HCT116 (cell line): ENCODE data around the gene SUSD4. TPM values are rescaled to one million over a fixed set of nuclear protein-coding genes. Genes with fewer than 3 reads are reported as not detected.
A peak's percentile ranks its signal among the peaks of the same experiment; 100 is the strongest.

Source experiments
- ATAC-seq: fragments of 200-7000 bp; cut with Tn5 transposase; 2 replicates; pipeline ENCODE4 v1.9.1; 2020; ENCODE audit warnings: mild to moderate bottlenecking, moderate library complexity
- BruUV-seq: library from RNA; stranded (reverse); fragments of 400-500 nt; replicated peaks from 2 replicates; lab custom pipeline; 2021; lab: Mats Ljungman, UMichigan
- CTCF ChIA-PET: fragments of 300-600 bp; sonication (Branson Sonifier 250); formaldehyde crosslinking; loops from one replicate; lab custom pipeline; 2021; ENCODE audit warnings: antibody characterized with exemption; lab: Charles Lee
- POLR2A ChIA-PET: fragments of 300-600, 350-600 bp; sonication (Branson Sonifier 250); formaldehyde crosslinking; loops from one replicate; lab custom pipeline; 2021; ENCODE audit warnings: antibody characterized with exemption; lab: Charles Lee
- RAD21 ChIA-PET, 2 experiments: fragments of 300-600 bp; sonication (Branson Sonifier 250); formaldehyde crosslinking; loops; one replicate each; lab custom pipeline; 2023; ENCODE audit warnings: low total read pairs in 2 of 2; ENCODE audit not compliant: uncharacterized antibody in 2 of 2, unreplicated experiment in 2 of 2, low non-redundant PET in 1 of 2; lab: Charles Lee
- DNase-seq: peaks from one replicate; pipeline ENCODE4 v3.0.0-alpha.2; 2010; ENCODE audit warnings: low read depth, low spot score
- H2AFZ ChIP-seq: fragments of 200-600 bp; shearing (Covaris generic), sonication (generic); 2 replicates; pipeline ENCODE4 v1.6.1; 2017; ENCODE audit warnings: low read depth, mixed run types, mixed read lengths, antibody characterized with exemption, low read length; ENCODE audit not compliant: poor library complexity, severe bottlenecking
- H3K27ac ChIP-seq: 2 replicates; pipeline ENCODE4 v1.5.1; 2012; ENCODE audit warnings: low read depth, low read length
- H3K27me3 ChIP-seq: fragments of 200-600 bp; sonication (generic); 2 replicates; pipeline ENCODE4 v1.6.1; 2016; ENCODE audit warnings: mixed run types, low read length, mixed read lengths; ENCODE audit not compliant: insufficient read depth
- H3K36me3 ChIP-seq, 2 experiments: fragments of 200-500 bp in 1 of 2; fragments of 200-600 bp in 1 of 2; sonication (Bioruptor generic) in 1 of 2; sonication (generic) in 1 of 2; 2 replicates each; pipeline versions ENCODE4 v1.5.1 to v1.6.1; 2014 to 2016; ENCODE audit warnings: low read length in 2 of 2, inconsistent platforms in 1 of 2, mixed read lengths in 1 of 2, mixed run types in 1 of 2; ENCODE audit not compliant: insufficient read depth in 2 of 2, control insufficient read depth in 1 of 2
- H3K4me1 ChIP-seq, 2 experiments: fragments of 200-600 bp in 1 of 2; sonication (generic) in 1 of 2; 2 replicates each; pipeline versions ENCODE4 v1.5.1 to v1.6.1; 2012 to 2017; ENCODE audit warnings: low read length in 2 of 2, inconsistent platforms in 1 of 2, mild to moderate bottlenecking in 1 of 2, mixed read lengths in 1 of 2, mixed run types in 1 of 2, moderate library complexity in 1 of 2; ENCODE audit not compliant: insufficient read depth in 2 of 2, control insufficient read depth in 1 of 2
- H3K4me2 ChIP-seq: fragments of 200-600 bp; sonication (generic); 2 replicates; pipeline ENCODE4 v1.6.1; 2017; ENCODE audit warnings: mixed run types, low read length, mixed read lengths
- H3K4me3 ChIP-seq, 2 experiments: fragments of 200-600 bp in 1 of 2; sonication (generic) in 1 of 2; replicated peaks in 1 of 2; 2 replicates each; pipeline ENCODE4 v1.5.1; 2011 to 2016; ENCODE audit warnings: low read length in 2 of 2, control low read depth in 1 of 2, low read depth in 1 of 2, mild to moderate bottlenecking in 1 of 2, mixed read lengths in 1 of 2, mixed run types in 1 of 2
- H3K79me2 ChIP-seq: fragments of 200-600 bp; sonication (generic); 2 replicates; pipeline ENCODE4 v1.6.1; 2017; ENCODE audit warnings: mild to moderate bottlenecking, mixed run types, low read length, moderate library complexity, mixed read lengths; ENCODE audit not compliant: insufficient read depth
- H3K9ac ChIP-seq: fragments of 200-600 bp; sonication (generic); 2 replicates; pipeline ENCODE4 v1.6.1; 2016; ENCODE audit warnings: low read length, mixed read lengths
- H3K9me2 ChIP-seq: fragments of 200-600 bp; sonication (generic), shearing (Covaris generic); 2 replicates; pipeline ENCODE4 v1.6.1; 2017; ENCODE audit warnings: mixed run types, mild to moderate bottlenecking, moderate library complexity; ENCODE audit not compliant: insufficient read depth
- H3K9me3 ChIP-seq, 2 experiments: fragments of 200-500 bp in 1 of 2; fragments of 200-600 bp in 1 of 2; sonication (Bioruptor generic) in 1 of 2; sonication (generic) in 1 of 2; 2 replicates each; pipeline ENCODE4 v1.6.1; 2014 to 2017; ENCODE audit warnings: low read length in 2 of 2, mixed read lengths in 2 of 2, inconsistent platforms in 1 of 2, low read depth in 1 of 2, mild to moderate bottlenecking in 1 of 2, mixed run types in 1 of 2, moderate library complexity in 1 of 2; ENCODE audit not compliant: control insufficient read depth in 1 of 2, insufficient read depth in 1 of 2
- H4K20me1 ChIP-seq: fragments of 200-600 bp; sonication (generic), shearing (Covaris generic); 2 replicates; pipeline ENCODE4 v1.6.1; 2017; ENCODE audit warnings: mixed run types, mild to moderate bottlenecking, moderate library complexity; ENCODE audit not compliant: insufficient read depth
- ATF3 ChIP-seq: IDR thresholded peaks from 2 replicates; pipeline ENCODE4 v1.6.1; 2012
- CEBPB ChIP-seq: IDR thresholded peaks from 2 replicates; pipeline ENCODE4 v1.6.1; 2012; ENCODE audit warnings: low read depth
- CTCF ChIP-seq, 3 experiments: fragments of 200-600 bp in 1 of 3; sonication (generic) in 1 of 3; IDR thresholded peaks in 2 of 3; conservative IDR thresholded peaks in 1 of 3; 2 replicates each; pipeline ENCODE4 v1.5.1; 2012 to 2017; ENCODE audit warnings: low read depth in 2 of 3, low read length in 2 of 3, antibody characterized with exemption in 1 of 3, borderline replicate concordance in 1 of 3, control low read depth in 1 of 3, mild to moderate bottlenecking in 1 of 3, mixed read lengths in 1 of 3, mixed run types in 1 of 3, moderate library complexity in 1 of 3; ENCODE audit not compliant: insufficient read depth in 1 of 3
- EGR1 ChIP-seq: IDR thresholded peaks from 2 replicates; pipeline ENCODE4 v1.6.1; 2012; ENCODE audit warnings: low read depth
- ELF1 ChIP-seq: IDR thresholded peaks from 2 replicates; pipeline ENCODE4 v1.6.1; 2012; ENCODE audit warnings: low read depth, borderline replicate concordance
- EZH2 ChIP-seq: fragments of 200-600 bp; sonication (generic); IDR thresholded peaks from 2 replicates; pipeline ENCODE4 v1.6.1; 2017; ENCODE audit warnings: antibody characterized with exemption, mixed run types
- EZH2phosphoT487 ChIP-seq: fragments of 200-600 bp; IDR thresholded peaks from 2 replicates; pipeline ENCODE4 v1.6.1; 2018; ENCODE audit warnings: antibody characterized with exemption, borderline replicate concordance
- FOSL1 ChIP-seq: IDR thresholded peaks from 2 replicates; pipeline ENCODE4 v1.6.1; 2012; ENCODE audit warnings: low read depth
- JUND ChIP-seq: IDR thresholded peaks from 2 replicates; pipeline ENCODE4 v1.6.1; 2012
- POLR2A ChIP-seq: IDR thresholded peaks from 2 replicates; pipeline ENCODE4 v1.7.0; 2011; ENCODE audit warnings: borderline replicate concordance; ENCODE audit not compliant: insufficient read depth, insufficient read length; ENCODE audit errors: extremely low read depth
- POLR2AphosphoS5 ChIP-seq: IDR thresholded peaks from 2 replicates; pipeline ENCODE4 v1.6.1; 2011; ENCODE audit warnings: mild to moderate bottlenecking, low read depth, low read length, moderate library complexity
- RAD21 ChIP-seq: IDR thresholded peaks from 2 replicates; pipeline ENCODE4 v1.6.1; 2012; ENCODE audit warnings: low read depth, mild to moderate bottlenecking
- SIN3A ChIP-seq: IDR thresholded peaks from 2 replicates; pipeline ENCODE4 v1.6.1; 2012; ENCODE audit warnings: low read depth
- SP1 ChIP-seq: IDR thresholded peaks from 2 replicates; pipeline ENCODE4 v1.6.1; 2012; ENCODE audit warnings: low read depth
- SRF ChIP-seq: IDR thresholded peaks from 2 replicates; pipeline ENCODE4 v1.6.1; 2012; ENCODE audit warnings: low read depth
- YY1 ChIP-seq: IDR thresholded peaks from 2 replicates; pipeline ENCODE4 v1.6.1; 2011; ENCODE audit warnings: low read length, low read depth, moderate library complexity, mild to moderate bottlenecking; ENCODE audit not compliant: insufficient replicate concordance; ENCODE audit errors: extremely low read depth
- ZFX ChIP-seq: fragments of 450-650 bp; IDR thresholded peaks from 2 replicates; pipeline ENCODE4 v1.6.1; 2017
- ZNF274 ChIP-seq: fragments of 200-500 bp; sonication (Bioruptor generic); IDR thresholded peaks from 2 replicates; pipeline ENCODE4 v1.6.1; 2014; ENCODE audit warnings: mild to moderate bottlenecking, low read depth, low read length, inconsistent platforms
- intact Hi-C: fragments of 100-400 bp; cut with micrococcal nuclease; formaldehyde crosslinking; loops from 2 replicates; pipeline ENCODE4 v1.10.0; 2022
- total RNA-seq: library from RNA; stranded (reverse); gene quantifications from one replicate; pipeline ENCODE4 v1.2.1, GENCODE V29; 2021; ENCODE audit not compliant: unreplicated experiment
- TF ChIP-seq, protein P1 (sequence below): IDR thresholded peaks from 2 replicates; pipeline ENCODE4 v1.6.1; 2012

Gene SUSD4
- total RNA-seq, 1 experiment from 2014 or later = 0.59 TPM

GRCh38 chr1:223229756-223230155, 134.2 kb downstream of the SUSD4 start:
- POLR2A ChIA-PET = no interaction called here
- TF ChIP-seq SIN3A (no peak), ELF1 (no peak), ZNF274 (no peak), JUND (no peak), EGR1 (no peak), ATF3 (no peak), CEBPB (no peak), EZH2 (no peak), POLR2A (no peak), ZFX (no peak), SRF (no peak), RAD21 (no peak), FOSL1 (no peak), POLR2AphosphoS5 (no peak), CTCF (IDR thresholded peaks at IDR 0.05 in 2 of 3, conservative IDR thresholded peaks at IDR 0.05 in 1 of 3; ENCODE audit: borderline replicate concordance in 1 of 3, insufficient read depth in 1 of 3, low read depth in 2 of 3, low read length in 2 of 3) (no peak), EZH2phosphoT487 (no peak), SP1 (no peak), YY1 (no peak)
- TF ChIP-seq, protein P1, sequence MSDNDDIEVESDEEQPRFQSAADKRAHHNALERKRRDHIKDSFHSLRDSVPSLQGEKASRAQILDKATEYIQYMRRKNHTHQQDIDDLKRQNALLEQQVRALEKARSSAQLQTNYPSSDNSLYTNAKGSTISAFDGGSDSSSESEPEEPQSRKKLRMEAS = no peak
- TF ChIP-seq, all 23 proteins: peak for 0
- CTCF ChIA-PET = no interaction called here
- Histone ChIP-seq H3K27me3 (no peaks in the 10 kb centered on the region), H4K20me1 (no peaks in the 10 kb centered on the region), H3K4me3 (no peak overlapping the region), H3K4me2 (peak overlapping the region; percentile 62), H3K36me3 (no peaks in the 10 kb centered on the region), H3K4me1 (peaks cover 17 to 49% of the 10 kb centered on the region in 2 experiments), H3K79me2 (no peaks in the 10 kb centered on the region), H3K27ac (no peak overlapping the region; the same call in 1 of the 2 replicates), H2AFZ (no peak overlapping the region), H3K9me2 (no peaks in the 10 kb centered on the region), H3K9ac (no peak overlapping the region), H3K9me3 (no peaks in the 10 kb centered on the region)
- BruUV-seq = no TSS peak
- intact Hi-C loops = no loop called here
- DNase-seq (no peak), ATAC-seq (no peak)
- RAD21 ChIA-PET = no interaction called here
